Ovary (tissue), 3 donors: ENCODE data around the gene EIF4H.

ENCODE experiments used
- CTCF ChIP-seq, 3 donors: fragments of 450-650 bp in 2 of 3; fragments of 200-600 bp in 1 of 3; IDR thresholded peaks; one replicate each; pipeline versions ENCODE4 v1.5.1 to v1.8.0; 2016 to 2022; ENCODE audit warnings: antibody characterized with exemption in 3 of 3, mild to moderate bottlenecking in 1 of 3
- POLR2A ChIP-seq: fragments of 450-650 bp; IDR thresholded peaks from one replicate; pipeline ENCODE4 v1.6.1; 2017; ENCODE audit warnings: antibody characterized with exemption, mild to moderate bottlenecking, moderate library complexity
- donor health status: DM: no; HTN: no; CAD: no.

- TF ChIP-seq CTCF (IDR thresholded peaks at IDR 0.05) (no peak), POLR2A (no peak)
These were observed 8.4 kb downstream of the EIF4H start for GRCh38 chr7:74182453-74183090.
